ENCODE results near the gene FBXO4.

GRCh38 chr5:41954286-41954685 is 29.2 kb downstream of the FBXO4 start:
- TF ChIP-seq CTCF (IDR thresholded peaks at IDR 0.05) (no peak), EZH2 (IDR thresholded peaks at IDR 0.05; ENCODE audit: borderline replicate concordance, insufficient read depth, low read depth, low read length, poor library complexity, severe bottlenecking) (no peak)
